IMR-90 (cell line): Measurements from ENCODE around the gene NUP210L. TPM values are rescaled to one million over a fixed set of nuclear protein-coding genes. Genes with fewer than 3 reads are reported as not detected.

Experiments used
- ATAC-seq: fragments of 200-7000 bp; cut with Tn5 transposase; 2 replicates; pipeline ENCODE4 v1.9.1; 2020; ENCODE audit warnings: low read depth, mild to moderate bottlenecking, moderate library complexity
- BruUV-seq: library from RNA; stranded (reverse); fragments of 400-500 nt; replicated peaks from 2 replicates; lab custom pipeline; 2021; lab: Mats Ljungman, UMichigan
- CTCF ChIA-PET: fragments of 300-600 bp; formaldehyde crosslinking; extraction: SDS; loops from one replicate; lab custom pipeline; 2021; ENCODE audit warnings: antibody characterized with exemption; lab: Yijun Ruan, JAX
- POLR2A ChIA-PET: fragments of 300-600 bp; sonication (Branson Sonifier 250); formaldehyde crosslinking; loops from one replicate; lab custom pipeline; 2022; ENCODE audit warnings: antibody characterized with exemption; ENCODE audit not compliant: unreplicated experiment; lab: Charles Lee
- DNase-seq: peaks from one replicate; pipeline ENCODE4 v3.0.0; 2013
- H2AFZ ChIP-seq: replicated peaks from 2 replicates; pipeline ENCODE3; 2013; ENCODE audit warnings: low read length, mild to moderate bottlenecking; ENCODE audit not compliant: poor library complexity
- H2AK5ac ChIP-seq: 2 replicates; pipeline ENCODE4 v1.6.1; 2013; ENCODE audit warnings: low read depth, low read length, inconsistent platforms
- H2AK9ac ChIP-seq: replicated peaks from 2 replicates; pipeline ENCODE3; 2013; ENCODE audit warnings: mild to moderate bottlenecking, low read depth, low read length, moderate library complexity; ENCODE audit not compliant: poor library complexity
- H2BK120ac ChIP-seq: 2 replicates; pipeline ENCODE4 v1.6.1; 2013; ENCODE audit warnings: low read depth, low read length, inconsistent platforms
- H2BK15ac ChIP-seq: 3 replicates; pipeline ENCODE4 v1.6.1; 2013; ENCODE audit warnings: low read depth, low read length, inconsistent platforms
- H2BK20ac ChIP-seq: 2 replicates; pipeline ENCODE4 v1.6.1; 2013; ENCODE audit warnings: low read depth, mild to moderate bottlenecking, inconsistent platforms, low read length, moderate library complexity
- H2BK5ac ChIP-seq: 2 replicates; pipeline ENCODE4 v1.6.1; 2013; ENCODE audit warnings: mild to moderate bottlenecking, low read depth, low read length, inconsistent platforms; ENCODE audit not compliant: poor library complexity, severe bottlenecking
- H3K14ac ChIP-seq: replicated peaks from 2 replicates; pipeline ENCODE4 v1.6.1; 2013; ENCODE audit warnings: low read depth, low read length, inconsistent platforms
- H3K18ac ChIP-seq: 2 replicates; pipeline ENCODE4 v1.6.1; 2013; ENCODE audit warnings: low read depth, low read length, control low read depth
- H3K23ac ChIP-seq: 2 replicates; pipeline ENCODE4 v1.6.1; 2013; ENCODE audit warnings: low read depth, low read length, inconsistent platforms
- H3K27ac ChIP-seq: 2 replicates; pipeline ENCODE4 v1.5.1; 2013; ENCODE audit warnings: mild to moderate bottlenecking, control low read depth, low read length; ENCODE audit not compliant: insufficient read depth
- H3K27me3 ChIP-seq: 2 replicates; pipeline ENCODE4 v1.6.1; 2013; ENCODE audit warnings: low read length; ENCODE audit not compliant: control insufficient read depth, insufficient read depth
- H3K36me3 ChIP-seq: 2 replicates; pipeline ENCODE4 v1.6.1; 2013; ENCODE audit warnings: low read length, mixed read lengths; ENCODE audit not compliant: control insufficient read depth, insufficient read depth
- H3K4ac ChIP-seq: 2 replicates; pipeline ENCODE4 v1.6.1; 2013; ENCODE audit warnings: low read depth, low read length, inconsistent platforms
- H3K4me1 ChIP-seq: 2 replicates; pipeline ENCODE4 v1.6.1; 2013; ENCODE audit warnings: low read length, mixed read lengths; ENCODE audit not compliant: control insufficient read depth, insufficient read depth
- H3K4me2 ChIP-seq: 2 replicates; pipeline ENCODE4 v1.6.1; 2013; ENCODE audit warnings: low read depth, mild to moderate bottlenecking, control low read depth, low read length, moderate library complexity
- H3K4me3 ChIP-seq: 2 replicates; pipeline ENCODE4 v1.5.1; 2013; ENCODE audit warnings: low read depth, mild to moderate bottlenecking, control low read depth, low read length, moderate library complexity; ENCODE audit not compliant: insufficient read depth
- H3K56ac ChIP-seq: 2 replicates; pipeline ENCODE4 v1.6.1; 2013; ENCODE audit warnings: low read length, inconsistent platforms; ENCODE audit not compliant: insufficient read depth; ENCODE audit errors: extremely low read depth
- H3K79me1 ChIP-seq, 2 experiments: 2 replicates each; pipeline ENCODE4 v1.6.1; 2013; ENCODE audit warnings: low read length in 2 of 2, inconsistent platforms in 1 of 2, low read depth in 1 of 2
- H3K9ac ChIP-seq: 2 replicates; pipeline ENCODE4 v1.6.1; 2013; ENCODE audit warnings: low read depth, low read length, control low read depth
- H3K9me1 ChIP-seq: 2 replicates; pipeline ENCODE4 v1.6.1; 2013; ENCODE audit warnings: low read length, inconsistent platforms; ENCODE audit not compliant: insufficient read depth
- H3K9me3 ChIP-seq: 2 replicates; pipeline ENCODE4 v1.6.1; 2013; ENCODE audit warnings: low read length; ENCODE audit not compliant: control insufficient read depth, insufficient read depth
- H4K20me1 ChIP-seq: 2 replicates; pipeline ENCODE4 v1.6.1; 2013; ENCODE audit warnings: low read length, inconsistent platforms; ENCODE audit not compliant: insufficient read depth
- H4K5ac ChIP-seq: 2 replicates; pipeline ENCODE4 v1.6.1; 2013; ENCODE audit warnings: mild to moderate bottlenecking, low read depth, low read length, control low read depth
- H4K8ac ChIP-seq, 2 experiments: 2 replicates each; pipeline ENCODE4 v1.6.1; 2013; ENCODE audit warnings: low read depth in 2 of 2, low read length in 2 of 2, control low read depth in 1 of 2, inconsistent platforms in 1 of 2
- H4K91ac ChIP-seq: 2 replicates; pipeline ENCODE4 v1.6.1; 2013; ENCODE audit warnings: low read depth, low read length, inconsistent platforms; ENCODE audit not compliant: insufficient read depth
- BHLHE40 ChIP-seq: fragments of 150-350 bp; IDR thresholded peaks from 2 replicates; pipeline ENCODE4 v1.6.1; 2016; ENCODE audit warnings: mild to moderate bottlenecking, low read depth, low read length
- CHD1 ChIP-seq: IDR thresholded peaks from 2 replicates; pipeline ENCODE4 v1.6.1; 2012; ENCODE audit warnings: low read depth, low read length, improper control_type of control experiment
- CTCF ChIP-seq: conservative IDR thresholded peaks from 2 replicates; pipeline ENCODE4 v1.5.1; 2012; ENCODE audit warnings: mild to moderate bottlenecking, low read depth, low read length, improper control_type of control experiment
- FOS ChIP-seq: fragments of 150-350 bp; IDR thresholded peaks from 2 replicates; pipeline ENCODE4 v1.6.1; 2016; ENCODE audit warnings: low read depth, low read length
- MAFK ChIP-seq: IDR thresholded peaks from 2 replicates; pipeline ENCODE4 v1.6.1; 2012; ENCODE audit warnings: low read depth, low read length, improper control_type of control experiment
- MXI1 ChIP-seq: IDR thresholded peaks from 2 replicates; pipeline ENCODE4 v1.6.1; 2012; ENCODE audit warnings: low read depth, mild to moderate bottlenecking, low read length, moderate library complexity, borderline replicate concordance
- NFE2L2 ChIP-seq: fragments of 150-350 bp; IDR thresholded peaks from 2 replicates; pipeline ENCODE4 v1.6.1; 2016; ENCODE audit warnings: low read depth, mild to moderate bottlenecking, low read length
- RCOR1 ChIP-seq: IDR thresholded peaks from 2 replicates; pipeline ENCODE4 v1.6.1; 2012; ENCODE audit warnings: mild to moderate bottlenecking, low read length, improper control_type of control experiment; ENCODE audit not compliant: insufficient replicate concordance
- RFX5 ChIP-seq: IDR thresholded peaks from 2 replicates; pipeline ENCODE4 v1.8.0; 2012; ENCODE audit warnings: low read depth, mild to moderate bottlenecking, low read length, moderate library complexity
- SMC3 ChIP-seq: fragments of 150-350 bp; IDR thresholded peaks from 2 replicates; pipeline ENCODE4 v1.6.1; 2016; ENCODE audit warnings: low read depth, mild to moderate bottlenecking, antibody characterized with exemption, low read length, moderate library complexity
- USF2 ChIP-seq: fragments of 150-350 bp; IDR thresholded peaks from 2 replicates; pipeline ENCODE4 v1.6.1; 2017; ENCODE audit warnings: mild to moderate bottlenecking, antibody characterized with exemption, low read length, low read depth
- WGBS, 2 experiments: methylation state at CpG; one replicate each; pipeline versions ENCODE4 v1.1.5 to v1.1.7; 2013; ENCODE audit warnings: missing lambda C conversion rate in 2 of 2; ENCODE audit not compliant: insufficient read length in 1 of 2; ENCODE audit errors: extremely low coverage in 2 of 2; 5-methylcytosine and 5-hydroxymethylcytosine counted together
- dilution Hi-C: fragments of 300-500 bp; cut with HindIII; formaldehyde crosslinking; loops from one replicate; pipeline ENCODE4 v1.14.3; 2018; ENCODE audit warnings: low sequenced_read_pairs; ENCODE audit not compliant: unreplicated experiment
- in situ Hi-C: fragments of 300-500 bp; cut with MboI; formaldehyde crosslinking; loops from 3 replicates; pipeline ENCODE4 v1.14.3; 2019; ENCODE audit warnings: low sequenced_read_pairs, inconsistent platforms, mixed read lengths
- intact Hi-C: fragments of 100-400 bp; cut with micrococcal nuclease; formaldehyde crosslinking; loops from 2 replicates; pipeline ENCODE4 v1.10.0; 2022
- polyA plus RNA-seq, 3 experiments: library from polyadenylated mRNA; depleted of rRNA; stranded (reverse); fragments of >200 nt; gene quantifications; 2 replicates each; pipeline ENCODE4 v1.2.3, GENCODE V29; 2012; ENCODE audit warnings: low replicate concordance in 1 of 3
- total RNA-seq: library from RNA; depleted of rRNA; stranded (reverse); fragments of >200 nt; gene quantifications from 2 replicates; pipeline ENCODE4 v1.2.3, GENCODE V29; 2012
- TF ChIP-seq, protein P1 (sequence below): fragments of 150-350 bp; IDR thresholded peaks from 2 replicates; pipeline ENCODE4 v1.6.1; 2016; ENCODE audit warnings: low read depth, mild to moderate bottlenecking, low read length, moderate library complexity, borderline replicate concordance

NUP210L gene
- total and polyA plus RNA-seq, 2 of the 4 experiments (the other 2 are of a cell fraction), result under 0.01 to 0.02 TPM

GRCh38 chr1:153945795-153946621 lies 208.9 kb downstream of the NUP210L start:
- ATAC-seq, result peak; percentile 75
- H3K9me3 ChIP-seq, result no peaks in the 10 kb centered on the region
- in situ Hi-C loops, result loop anchor here (5.0 kb wide), 1 partner anchor 149 kb away; no protein-coding TSS in a partner anchor
- H3K27ac ChIP-seq, result peak overlapping the region; percentile 97
- peak overlapping the region; percentile 96 for H3K14ac ChIP-seq
- peaks cover 15 to 55% of the 10 kb centered on the region in 2 experiments for H3K79me1 ChIP-seq
- peak overlapping the region; percentile 70 for H4K91ac ChIP-seq
- peaks cover 9% of the 10 kb centered on the region for H3K4me1 ChIP-seq
- H2BK15ac ChIP-seq, result no peak overlapping the region; the same call in 2 of the 3 replicates
- peak overlapping the region; percentile 52; the same call in 1 of the 2 replicates for H2BK120ac ChIP-seq
- ChIA-PET POLR2A (interaction anchor here (0.6 to 1.2 kb wide), 2 partner anchors 12 to 40 kb away, joined by 3 read pairs; partner anchors contain the start of gene CRTC2), CTCF (interaction anchor here (0.5 to 1.3 kb wide), 5 partner anchors 11 to 64 kb away, joined by 3 to 10 read pairs (median 4); partner anchors contain the start of genes RAB13 and SLC39A1)
- H3K9me1 ChIP-seq, result peaks cover 18% of the 10 kb centered on the region; the same call in 1 of the 2 replicates
- H2AFZ ChIP-seq, result peak overlapping the region; percentile 97
- peaks cover 35% of the 10 kb centered on the region for H3K36me3 ChIP-seq
- peak overlapping the region; percentile 58 for H3K23ac ChIP-seq
- intact Hi-C loops, result loop anchor here (1.0 kb wide), 2 partner anchors 125 to 149 kb away; no protein-coding TSS in a partner anchor
- H2BK5ac ChIP-seq, result peak overlapping the region; percentile 93
- H3K56ac ChIP-seq, result peak overlapping the region; percentile 81; the same call in 1 of the 2 replicates
- dilution Hi-C loops, result no loop called here
- H3K27me3 ChIP-seq, result no peaks in the 10 kb centered on the region
- peak overlapping the region; percentile 86 for H4K5ac ChIP-seq
- peak overlapping the region; percentile 100 for H3K4me2 ChIP-seq
- peak overlapping the region; percentile 98 for H3K9ac ChIP-seq
- H3K18ac ChIP-seq, result peak overlapping the region; percentile 85
- H4K8ac ChIP-seq, result peak overlapping the region; percentile 90 to 91
- peaks cover 11% of the 10 kb centered on the region for H4K20me1 ChIP-seq
- 0 out of 2 replicates have a peak overlapping the region, but pooled peaks have one; percentile 25 for H2BK20ac ChIP-seq
- 0% methylated on average over 14 of the region's 95 CpGs; no CpG with 5 or more reads in 1 of the 2 experiments for WGBS, 2 experiments
- H2AK9ac ChIP-seq, result peak overlapping the region; percentile 99
- peak; percentile 56 for DNase-seq
- no TSS peak for BruUV-seq
- peak overlapping the region; percentile 98 for H3K4me3 ChIP-seq
- H2AK5ac ChIP-seq, result peak overlapping the region; percentile 96
- peak overlapping the region; percentile 87 for H3K4ac ChIP-seq
- TF ChIP-seq, protein P1, sequence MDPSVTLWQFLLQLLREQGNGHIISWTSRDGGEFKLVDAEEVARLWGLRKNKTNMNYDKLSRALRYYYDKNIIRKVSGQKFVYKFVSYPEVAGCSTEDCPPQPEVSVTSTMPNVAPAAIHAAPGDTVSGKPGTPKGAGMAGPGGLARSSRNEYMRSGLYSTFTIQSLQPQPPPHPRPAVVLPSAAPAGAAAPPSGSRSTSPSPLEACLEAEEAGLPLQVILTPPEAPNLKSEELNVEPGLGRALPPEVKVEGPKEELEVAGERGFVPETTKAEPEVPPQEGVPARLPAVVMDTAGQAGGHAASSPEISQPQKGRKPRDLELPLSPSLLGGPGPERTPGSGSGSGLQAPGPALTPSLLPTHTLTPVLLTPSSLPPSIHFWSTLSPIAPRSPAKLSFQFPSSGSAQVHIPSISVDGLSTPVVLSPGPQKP, result no peak
- TF ChIP-seq FOS (no peak), RCOR1 (no peak), BHLHE40 (peak; percentile 74), NFE2L2 (no peak), CTCF (no peak), SMC3 (no peak), MXI1 (peak; percentile 66; the same call in 1 of the 2 replicates), MAFK (no peak), CHD1 (0 out of 2 replicates have a peak, but pooled peaks have one; percentile 20), USF2 (peak; percentile 82), RFX5 (no peak)
